MM.1S (cell line): Measurements from ENCODE around the gene AK8.

Source experiments
- DNase-seq: peaks from one replicate; pipeline ENCODE4 v3.0.0-alpha.2; 2015
- H2AFZ ChIP-seq: fragments of 300-600 bp; sonication (generic); 2 replicates; pipeline ENCODE4 v1.6.0; 2016; ENCODE audit warnings: antibody characterized with exemption, low read length
- H3F3A ChIP-seq: fragments of 300-600 bp; sonication (generic); 2 replicates; pipeline ENCODE4 v1.6.1; 2016; ENCODE audit warnings: mild to moderate bottlenecking, antibody characterized with exemption, low read length, moderate library complexity, mixed read lengths; ENCODE audit not compliant: insufficient read depth
- H3K27ac ChIP-seq: fragments of 300-600 bp; sonication (generic); 2 replicates; pipeline ENCODE4 v1.5.1; 2016; ENCODE audit warnings: mild to moderate bottlenecking, low read length
- H3K27me3 ChIP-seq: fragments of 300-600 bp; sonication (generic); replicated peaks from 2 replicates; pipeline ENCODE4 v1.6.0; 2016; ENCODE audit warnings: low read length; ENCODE audit not compliant: insufficient read depth
- H3K36me3 ChIP-seq: fragments of 300-600 bp; sonication (generic); replicated peaks from 2 replicates; pipeline ENCODE4 v1.6.1; 2016; ENCODE audit warnings: mild to moderate bottlenecking, low read length, mixed read lengths; ENCODE audit not compliant: insufficient read depth
- H3K4me1 ChIP-seq: fragments of 300-600 bp; sonication (generic); 2 replicates; pipeline ENCODE4 v1.6.1; 2016; ENCODE audit warnings: low read length, mixed read lengths
- H3K4me2 ChIP-seq: fragments of 300-600 bp; sonication (generic); 2 replicates; pipeline ENCODE4 v1.6.0; 2016; ENCODE audit warnings: low read depth, low read length
- H3K4me3 ChIP-seq: fragments of 300-600 bp; sonication (generic); 2 replicates; pipeline ENCODE4 v1.5.1; 2016; ENCODE audit warnings: low read length, mixed read lengths
- H3K79me2 ChIP-seq: fragments of 300-600 bp; sonication (generic); 2 replicates; pipeline ENCODE4 v1.6.1; 2016; ENCODE audit warnings: mixed run types, low read length, mixed read lengths
- H3K9ac ChIP-seq: fragments of 300-600 bp; sonication (generic); 2 replicates; pipeline ENCODE4 v1.6.1; 2016; ENCODE audit warnings: low read length, mixed read lengths
- H3K9me2 ChIP-seq: fragments of 300-600 bp; sonication (generic); replicated peaks from 2 replicates; pipeline ENCODE4 v1.6.1; 2016; ENCODE audit warnings: mild to moderate bottlenecking, low read length, mixed read lengths; ENCODE audit not compliant: insufficient read depth
- H3K9me3 ChIP-seq: fragments of 300-600 bp; sonication (generic); replicated peaks from 2 replicates; pipeline ENCODE4 v1.6.1; 2016; ENCODE audit warnings: mild to moderate bottlenecking, low read length, mixed read lengths; ENCODE audit not compliant: insufficient read depth
- H4K20me1 ChIP-seq: fragments of 300-600 bp; sonication (generic); 2 replicates; pipeline ENCODE4 v1.6.1; 2016; ENCODE audit warnings: mild to moderate bottlenecking, low read length, moderate library complexity, mixed read lengths; ENCODE audit not compliant: insufficient read depth
- EZH2 ChIP-seq: fragments of 300-600 bp; sonication (generic); optimal IDR thresholded peaks from 2 replicates; pipeline ENCODE3; 2017; ENCODE audit warnings: low read depth, mild to moderate bottlenecking, antibody characterized with exemption, low read length, mixed read lengths
- EZH2phosphoT487 ChIP-seq: fragments of 300-600 bp; sonication (generic); IDR thresholded peaks from 2 replicates; pipeline ENCODE4 v1.6.1; 2018; ENCODE audit warnings: antibody characterized with exemption, low read length
- TF ChIP-seq, protein P1 (sequence below): fragments of 300-600 bp; sonication (generic); IDR thresholded peaks from 2 replicates; pipeline ENCODE4 v1.5.1; 2016; ENCODE audit warnings: antibody characterized with exemption, low read length, mixed read lengths

AK8 gene

DNA sequence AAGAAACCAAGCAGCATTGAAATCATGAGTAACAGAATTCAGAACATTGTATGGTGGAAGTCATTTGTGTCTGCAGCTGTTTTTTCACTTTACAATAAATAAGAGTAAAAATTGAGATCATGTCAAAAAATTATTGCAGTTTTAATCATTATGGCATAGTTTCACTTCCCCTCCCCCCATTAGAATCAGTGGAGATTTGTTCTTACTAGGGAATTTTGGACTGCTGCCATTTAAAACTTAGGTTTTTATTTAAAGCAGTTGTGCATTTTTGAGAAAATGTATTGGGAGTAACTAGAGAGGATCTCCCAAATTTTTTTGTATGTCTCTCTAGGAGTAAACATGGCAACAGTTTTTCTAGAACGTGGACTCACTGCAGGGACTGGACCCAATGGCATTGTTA is 187.4 kb downstream of the AK8 start:
- Histone ChIP-seq H3K4me1 (no peaks in the 10 kb centered on the region), H2AFZ (no peak overlapping the region), H3K4me3 (no peak overlapping the region), H3K36me3 (peaks cover 11% of the 10 kb centered on the region; the same call in 1 of the 2 replicates), H3K9ac (no peak overlapping the region), H3K79me2 (no peaks in the 10 kb centered on the region), H3F3A (no peaks in the 10 kb centered on the region), H3K27me3 (no peaks in the 10 kb centered on the region), H3K4me2 (no peak overlapping the region), H3K9me2 (no peaks in the 10 kb centered on the region), H3K27ac (no peak overlapping the region), H4K20me1 (no peaks in the 10 kb centered on the region), H3K9me3 (no peaks in the 10 kb centered on the region)
- DNase-seq: no peak
- TF ChIP-seq EZH2phosphoT487 (no peak), EZH2 (no peak)
- TF ChIP-seq, protein P1, sequence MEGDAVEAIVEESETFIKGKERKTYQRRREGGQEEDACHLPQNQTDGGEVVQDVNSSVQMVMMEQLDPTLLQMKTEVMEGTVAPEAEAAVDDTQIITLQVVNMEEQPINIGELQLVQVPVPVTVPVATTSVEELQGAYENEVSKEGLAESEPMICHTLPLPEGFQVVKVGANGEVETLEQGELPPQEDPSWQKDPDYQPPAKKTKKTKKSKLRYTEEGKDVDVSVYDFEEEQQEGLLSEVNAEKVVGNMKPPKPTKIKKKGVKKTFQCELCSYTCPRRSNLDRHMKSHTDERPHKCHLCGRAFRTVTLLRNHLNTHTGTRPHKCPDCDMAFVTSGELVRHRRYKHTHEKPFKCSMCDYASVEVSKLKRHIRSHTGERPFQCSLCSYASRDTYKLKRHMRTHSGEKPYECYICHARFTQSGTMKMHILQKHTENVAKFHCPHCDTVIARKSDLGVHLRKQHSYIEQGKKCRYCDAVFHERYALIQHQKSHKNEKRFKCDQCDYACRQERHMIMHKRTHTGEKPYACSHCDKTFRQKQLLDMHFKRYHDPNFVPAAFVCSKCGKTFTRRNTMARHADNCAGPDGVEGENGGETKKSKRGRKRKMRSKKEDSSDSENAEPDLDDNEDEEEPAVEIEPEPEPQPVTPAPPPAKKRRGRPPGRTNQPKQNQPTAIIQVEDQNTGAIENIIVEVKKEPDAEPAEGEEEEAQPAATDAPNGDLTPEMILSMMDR: no peak

DNA sequence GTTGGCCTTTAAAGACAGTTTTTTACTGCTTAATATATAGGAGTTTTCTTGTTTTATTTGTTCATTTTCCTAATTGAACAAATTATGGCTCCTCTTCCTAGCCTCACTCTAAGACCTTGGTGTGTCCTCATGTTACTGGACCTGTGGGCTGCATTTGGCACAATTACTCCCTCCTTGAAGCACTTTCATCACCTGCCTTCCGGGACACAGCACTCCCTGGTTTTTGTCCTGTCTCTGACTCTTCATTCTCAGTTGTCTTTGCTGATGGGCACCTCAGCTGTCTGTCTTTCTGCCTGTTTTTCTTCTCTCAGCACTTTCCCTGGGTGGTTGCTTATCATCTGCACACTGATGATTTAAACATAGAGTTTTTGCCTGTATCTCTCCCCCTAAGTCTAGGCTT is 194.2 kb downstream of the AK8 start:
- no peak for TF ChIP-seq EZH2phosphoT487
- TF ChIP-seq, protein P1: no peak
- no peak for TF ChIP-seq EZH2
- H3K27ac ChIP-seq: no peak overlapping the region

DNA sequence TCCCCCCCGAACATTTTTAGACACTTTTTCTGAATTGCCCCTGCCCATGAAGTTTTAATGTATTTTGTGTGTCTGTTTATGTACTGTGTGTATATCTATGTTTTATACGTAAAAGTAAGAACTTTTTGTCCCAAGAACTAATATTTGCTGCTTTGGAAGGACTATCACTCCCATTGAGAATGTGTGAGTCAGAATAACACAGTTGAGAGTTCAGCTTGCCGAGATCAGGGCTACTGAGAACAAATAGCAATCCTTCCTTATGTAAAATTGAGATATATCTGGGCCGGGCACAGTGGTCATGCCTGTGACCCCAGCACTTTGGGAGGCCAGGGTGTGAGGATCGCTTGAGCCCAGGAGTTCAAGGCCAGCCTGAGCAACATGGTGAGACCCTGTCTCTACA is 196.5 kb downstream of the AK8 start:
- DNase-seq: no peak
- no peaks in the 10 kb centered on the region for H3F3A ChIP-seq
- H3K9me2 ChIP-seq: no peaks in the 10 kb centered on the region
- H3K27ac ChIP-seq: no peak overlapping the region
- no peak overlapping the region for H3K9ac ChIP-seq
- peaks cover 65% of the 10 kb centered on the region for H3K79me2 ChIP-seq
- no peaks in the 10 kb centered on the region for H3K9me3 ChIP-seq
- no peak overlapping the region for H2AFZ ChIP-seq
- peaks cover 3% of the 10 kb centered on the region for H4K20me1 ChIP-seq
- H3K4me1 ChIP-seq: no peaks in the 10 kb centered on the region
- H3K36me3 ChIP-seq: peaks cover 8% of the 10 kb centered on the region; the same call in 1 of the 2 replicates
- H3K27me3 ChIP-seq: no peaks in the 10 kb centered on the region
- no peak overlapping the region for H3K4me3 ChIP-seq
- TF ChIP-seq EZH2phosphoT487: no peak
- TF ChIP-seq, protein P1: no peak
- TF ChIP-seq EZH2: no peak
- H3K4me2 ChIP-seq: no peak overlapping the region

More for the DNA sequence above, 194.2 kb downstream of the AK8 start:
- H3K9me3 ChIP-seq: no peaks in the 10 kb centered on the region
- H3K79me2 ChIP-seq: peaks cover 42% of the 10 kb centered on the region
- H3F3A ChIP-seq: no peaks in the 10 kb centered on the region
- H4K20me1 ChIP-seq: no peaks in the 10 kb centered on the region
- DNase-seq: no peak
- 0 out of 2 replicates have a peak, but pooled peaks cover 2% of the 10 kb centered on the region for H3K36me3 ChIP-seq
- H3K27me3 ChIP-seq: no peaks in the 10 kb centered on the region
- no peaks in the 10 kb centered on the region for H3K4me1 ChIP-seq
- H3K4me3 ChIP-seq: no peak overlapping the region
- H3K4me2 ChIP-seq: no peak overlapping the region
- H3K9me2 ChIP-seq: no peaks in the 10 kb centered on the region
- no peak overlapping the region for H3K9ac ChIP-seq
- no peak overlapping the region for H2AFZ ChIP-seq
